Measurements from ENCODE around the gene DGCR8.

The DGCR8 gene

GRCh38 chr22:20055144-20055543, 24.9 kb upstream of the DGCR8 start:
- Histone ChIP-seq H3K79me2 (ENCODE audit: control insufficient read depth, low read length) (no peaks in the 10 kb centered on the region), H3K27ac (ENCODE audit: low read depth, low read length) (no peak overlapping the region), H3K4me1 (ENCODE audit: control insufficient read depth, low read length) (no peaks in the 10 kb centered on the region), H3K9me2 (replicated peaks; ENCODE audit: control insufficient read depth, low read length) (no peaks in the 10 kb centered on the region), H3K4me2 (ENCODE audit: low read length) (no peak overlapping the region), H4K20me1 (ENCODE audit: control insufficient read depth, insufficient read depth, low read depth, low read length) (no peaks in the 10 kb centered on the region), H3K9me3 (ENCODE audit: control insufficient read depth, insufficient read depth, low read length) (no peaks in the 10 kb centered on the region), H3K27me3 (ENCODE audit: control insufficient read depth, low read length) (no peaks in the 10 kb centered on the region), H3F3A (ENCODE audit: control insufficient read depth, insufficient read depth) (no peaks in the 10 kb centered on the region), H3K36me3 (ENCODE audit: control insufficient read depth, low read length) (peaks cover 3% of the 10 kb centered on the region; the same call in 1 of the 2 replicates), H3K4me3 (ENCODE audit: low read length) (no peak overlapping the region)
- TF ChIP-seq EZH2phosphoT487 (IDR thresholded peaks at IDR 0.05; ENCODE audit: borderline replicate concordance, low read length) (no peak), CTCF (IDR thresholded peaks at IDR 0.05; ENCODE audit: low read depth, low read length, poor library complexity, severe bottlenecking) (no peak)

- Histone ChIP-seq H3K4me1 (ENCODE audit: control insufficient read depth, low read length) (no peaks in the 10 kb centered on the region), H3K4me2 (ENCODE audit: low read length) (no peak overlapping the region), H4K20me1 (ENCODE audit: control insufficient read depth, insufficient read depth, low read depth, low read length) (no peaks in the 10 kb centered on the region), H3K36me3 (ENCODE audit: control insufficient read depth, low read length) (peaks cover 3% of the 10 kb centered on the region; the same call in 1 of the 2 replicates), H3F3A (ENCODE audit: control insufficient read depth, insufficient read depth) (no peaks in the 10 kb centered on the region), H3K27ac (ENCODE audit: low read depth, low read length) (no peak overlapping the region), H3K9me2 (replicated peaks; ENCODE audit: control insufficient read depth, low read length) (no peaks in the 10 kb centered on the region), H3K4me3 (ENCODE audit: low read length) (no peak overlapping the region), H3K79me2 (ENCODE audit: control insufficient read depth, low read length) (no peaks in the 10 kb centered on the region), H3K9me3 (ENCODE audit: control insufficient read depth, insufficient read depth, low read length) (no peaks in the 10 kb centered on the region), H3K27me3 (ENCODE audit: control insufficient read depth, low read length) (no peaks in the 10 kb centered on the region)
- TF ChIP-seq EZH2phosphoT487 (IDR thresholded peaks at IDR 0.05; ENCODE audit: borderline replicate concordance, low read length) (no peak), CTCF (IDR thresholded peaks at IDR 0.05; ENCODE audit: low read depth, low read length, poor library complexity, severe bottlenecking) (no peak)
Measured at GRCh38 chr22:20055654-20056053, 24.4 kb upstream of the DGCR8 start.

GRCh38 chr22:20056161-20056560, 23.9 kb upstream of the DGCR8 start:
- Histone ChIP-seq H3K79me2 (ENCODE audit: control insufficient read depth, low read length) (no peaks in the 10 kb centered on the region), H4K20me1 (ENCODE audit: control insufficient read depth, insufficient read depth, low read depth, low read length) (no peaks in the 10 kb centered on the region), H3F3A (ENCODE audit: control insufficient read depth, insufficient read depth) (no peaks in the 10 kb centered on the region), H3K4me3 (ENCODE audit: low read length) (no peak overlapping the region), H3K9me3 (ENCODE audit: control insufficient read depth, insufficient read depth, low read length) (no peaks in the 10 kb centered on the region), H3K27me3 (ENCODE audit: control insufficient read depth, low read length) (no peaks in the 10 kb centered on the region), H3K4me2 (ENCODE audit: low read length) (no peak overlapping the region), H3K36me3 (ENCODE audit: control insufficient read depth, low read length) (peaks cover 5% of the 10 kb centered on the region; the same call in 1 of the 2 replicates), H3K27ac (ENCODE audit: low read depth, low read length) (no peak overlapping the region), H3K4me1 (ENCODE audit: control insufficient read depth, low read length) (no peaks in the 10 kb centered on the region), H3K9me2 (replicated peaks; ENCODE audit: control insufficient read depth, low read length) (no peaks in the 10 kb centered on the region)
- TF ChIP-seq EZH2phosphoT487 (IDR thresholded peaks at IDR 0.05; ENCODE audit: borderline replicate concordance, low read length) (no peak), CTCF (IDR thresholded peaks at IDR 0.05; ENCODE audit: low read depth, low read length, poor library complexity, severe bottlenecking) (no peak)

Data from DOHH2 (cell line).